PC-3 (cell line): Measurements from ENCODE around the gene NMUR1. TPM values are rescaled to one million over a fixed set of nuclear protein-coding genes. Genes with fewer than 3 reads are reported as not detected.

Experiments used
- ATAC-seq: fragments of 200-7000 bp; cut with Tn5 transposase; 2 replicates; pipeline ENCODE4 v1.9.1; 2020; ENCODE audit warnings: mild to moderate bottlenecking, moderate library complexity
- BruUV-seq: library from RNA; stranded (reverse); fragments of 400-500 nt; replicated peaks from 2 replicates; lab custom pipeline; 2021; lab: Mats Ljungman, UMichigan
- CTCF ChIA-PET: fragments of 300-600 bp; sonication (Branson Sonifier 250); formaldehyde crosslinking; loops from one replicate; lab custom pipeline; 2022; ENCODE audit warnings: antibody characterized with exemption; lab: Charles Lee
- POLR2A ChIA-PET: fragments of 300-600 bp; sonication (Branson Sonifier 250); formaldehyde crosslinking; loops from one replicate; lab custom pipeline; 2022; ENCODE audit warnings: antibody characterized with exemption; ENCODE audit not compliant: unreplicated experiment; lab: Charles Lee
- DNase-seq: peaks from one replicate; pipeline ENCODE4 v3.0.0-alpha.2; 2015
- H2AFZ ChIP-seq: fragments of 300-600 bp; sonication (generic); 2 replicates; pipeline ENCODE4 v1.6.0; 2016; ENCODE audit warnings: antibody characterized with exemption, low read length
- H3F3A ChIP-seq: fragments of 300-600 bp; sonication (generic); one replicate; pipeline ENCODE4 v1.6.0; 2017; ENCODE audit warnings: antibody characterized with exemption, low read length, control low read depth, mild to moderate bottlenecking; ENCODE audit not compliant: unreplicated experiment
- H3K27ac ChIP-seq: fragments of 300-600 bp; sonication (generic); 2 replicates; pipeline ENCODE4 v1.5.1; 2016; ENCODE audit warnings: mild to moderate bottlenecking, low read length
- H3K27me3 ChIP-seq: fragments of 300-600 bp; sonication (generic); 2 replicates; pipeline ENCODE4 v1.6.1; 2016; ENCODE audit warnings: low read length, mixed read lengths
- H3K36me3 ChIP-seq: fragments of 300-600 bp; sonication (generic); 2 replicates; pipeline ENCODE4 v1.6.1; 2016; ENCODE audit warnings: low read depth, mixed run types, low read length, mixed read lengths
- H3K4me1 ChIP-seq: fragments of 300-600 bp; sonication (generic); 2 replicates; pipeline ENCODE4 v1.5.1; 2016; ENCODE audit warnings: low read length; ENCODE audit not compliant: insufficient read depth
- H3K4me2 ChIP-seq: fragments of 300-600 bp; sonication (generic); 2 replicates; pipeline ENCODE4 v1.6.0; 2016; ENCODE audit warnings: low read length
- H3K4me3 ChIP-seq: fragments of 300-600 bp; sonication (generic); 2 replicates; pipeline ENCODE4 v1.5.1; 2016; ENCODE audit warnings: mild to moderate bottlenecking, low read length, mixed read lengths
- H3K79me2 ChIP-seq: fragments of 300-600 bp; sonication (generic); 2 replicates; pipeline ENCODE4 v1.6.1; 2017; ENCODE audit warnings: low read length, mixed read lengths
- H3K9ac ChIP-seq: fragments of 300-600 bp; sonication (generic); 2 replicates; pipeline ENCODE4 v1.6.0; 2016; ENCODE audit warnings: mild to moderate bottlenecking, low read length
- H3K9me2 ChIP-seq: fragments of 300-600 bp; sonication (generic); replicated peaks from 2 replicates; pipeline ENCODE4 v1.6.1; 2016; ENCODE audit warnings: mixed run types, low read length, mixed read lengths
- H3K9me3 ChIP-seq: fragments of 300-600 bp; sonication (generic); 2 replicates; pipeline ENCODE4 v1.6.1; 2016; ENCODE audit warnings: low read length, mixed read lengths
- H4K20me1 ChIP-seq: fragments of 300-600 bp; sonication (generic); 2 replicates; pipeline ENCODE4 v1.6.1; 2016; ENCODE audit warnings: low read length, mixed read lengths
- EZH2 ChIP-seq: fragments of 300-600 bp; sonication (generic); IDR thresholded peaks from one replicate; pipeline ENCODE4 v1.6.1; 2017; ENCODE audit warnings: antibody characterized with exemption, mild to moderate bottlenecking, low read length; ENCODE audit not compliant: unreplicated experiment
- EZH2phosphoT487 ChIP-seq: fragments of 300-600 bp; sonication (generic); IDR thresholded peaks from 2 replicates; pipeline ENCODE4 v1.6.1; 2018; ENCODE audit warnings: mild to moderate bottlenecking, antibody characterized with exemption, low read length, borderline replicate concordance
- intact Hi-C: fragments of 100-400 bp; cut with micrococcal nuclease; formaldehyde crosslinking; loops from 2 replicates; pipeline ENCODE4 v1.9.0; 2023
- total RNA-seq: library from RNA; depleted of rRNA; stranded (reverse); fragments of >200 nt; gene quantifications from 2 replicates; pipeline ENCODE4 v1.2.3, GENCODE V29; 2014
- TF ChIP-seq, protein P1 (sequence below): fragments of 300-600 bp; sonication (generic); conservative IDR thresholded peaks from 2 replicates; pipeline ENCODE4 v1.5.1; 2017; ENCODE audit warnings: antibody characterized with exemption, low read depth, mild to moderate bottlenecking, low read length

Gene NMUR1
- total RNA-seq, 1 experiment from 2014 or later = not detected

GRCh38 chr2:231497651-231498050 is 32.6 kb downstream of the NMUR1 start:
- DNase-seq (no peak), ATAC-seq (peak; percentile 40)
- no peak overlapping the region for H3K4me3 ChIP-seq
- no peaks in the 10 kb centered on the region for H4K20me1 ChIP-seq
- no peak overlapping the region for H2AFZ ChIP-seq
- H3K9ac ChIP-seq = no peak overlapping the region
- no peaks in the 10 kb centered on the region for H3K4me1 ChIP-seq
- no peaks in the 10 kb centered on the region for H3F3A ChIP-seq
- no peaks in the 10 kb centered on the region for H3K9me3 ChIP-seq
- BruUV-seq = no TSS peak
- H3K9me2 ChIP-seq = no peaks in the 10 kb centered on the region
- CTCF ChIA-PET = no interaction called here
- intact Hi-C loops = no loop called here
- H3K27me3 ChIP-seq = no peaks in the 10 kb centered on the region
- no peaks in the 10 kb centered on the region for H3K36me3 ChIP-seq
- no peak overlapping the region for H3K4me2 ChIP-seq
- TF ChIP-seq, protein P1, sequence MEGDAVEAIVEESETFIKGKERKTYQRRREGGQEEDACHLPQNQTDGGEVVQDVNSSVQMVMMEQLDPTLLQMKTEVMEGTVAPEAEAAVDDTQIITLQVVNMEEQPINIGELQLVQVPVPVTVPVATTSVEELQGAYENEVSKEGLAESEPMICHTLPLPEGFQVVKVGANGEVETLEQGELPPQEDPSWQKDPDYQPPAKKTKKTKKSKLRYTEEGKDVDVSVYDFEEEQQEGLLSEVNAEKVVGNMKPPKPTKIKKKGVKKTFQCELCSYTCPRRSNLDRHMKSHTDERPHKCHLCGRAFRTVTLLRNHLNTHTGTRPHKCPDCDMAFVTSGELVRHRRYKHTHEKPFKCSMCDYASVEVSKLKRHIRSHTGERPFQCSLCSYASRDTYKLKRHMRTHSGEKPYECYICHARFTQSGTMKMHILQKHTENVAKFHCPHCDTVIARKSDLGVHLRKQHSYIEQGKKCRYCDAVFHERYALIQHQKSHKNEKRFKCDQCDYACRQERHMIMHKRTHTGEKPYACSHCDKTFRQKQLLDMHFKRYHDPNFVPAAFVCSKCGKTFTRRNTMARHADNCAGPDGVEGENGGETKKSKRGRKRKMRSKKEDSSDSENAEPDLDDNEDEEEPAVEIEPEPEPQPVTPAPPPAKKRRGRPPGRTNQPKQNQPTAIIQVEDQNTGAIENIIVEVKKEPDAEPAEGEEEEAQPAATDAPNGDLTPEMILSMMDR = no peak
- TF ChIP-seq EZH2phosphoT487 (no peak), EZH2 (no peak)
- POLR2A ChIA-PET = no interaction called here
- H3K27ac ChIP-seq = no peak overlapping the region
- no peaks in the 10 kb centered on the region for H3K79me2 ChIP-seq

DNA sequence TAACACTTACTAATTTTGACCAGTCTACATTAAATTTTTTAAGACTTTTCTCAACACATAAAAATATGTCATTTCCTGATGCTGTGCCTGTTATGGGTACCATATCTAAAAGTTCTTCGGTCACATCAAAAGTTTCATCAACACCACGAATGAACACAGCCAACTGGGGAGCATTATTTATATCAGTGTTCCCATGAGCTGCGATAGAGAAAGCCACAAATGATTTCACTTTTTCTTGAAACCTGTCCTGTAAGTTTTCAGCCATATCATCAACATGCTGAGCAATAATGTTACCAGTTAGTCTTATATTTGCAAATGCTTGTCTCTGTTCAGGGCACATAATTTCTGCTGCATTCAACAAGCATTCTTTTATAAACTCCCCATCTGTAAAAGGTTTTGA is 35.6 kb downstream of the NMUR1 start:
- Histone ChIP-seq H3F3A (no peaks in the 10 kb centered on the region), H3K9me2 (no peaks in the 10 kb centered on the region), H3K9ac (no peak overlapping the region), H3K9me3 (no peaks in the 10 kb centered on the region), H4K20me1 (no peaks in the 10 kb centered on the region), H3K4me2 (no peak overlapping the region), H3K27ac (no peak overlapping the region), H3K36me3 (no peaks in the 10 kb centered on the region), H3K4me1 (no peaks in the 10 kb centered on the region), H3K27me3 (no peaks in the 10 kb centered on the region), H2AFZ (no peak overlapping the region), H3K79me2 (no peaks in the 10 kb centered on the region), H3K4me3 (no peak overlapping the region)
- intact Hi-C loops = no loop called here
- POLR2A ChIA-PET = no interaction called here
- no peak for TF ChIP-seq EZH2
- TF ChIP-seq, protein P1 = no peak
- ATAC-seq (no peak), DNase-seq (no peak)
- no TSS peak for BruUV-seq
- CTCF ChIA-PET = no interaction called here

DNA sequence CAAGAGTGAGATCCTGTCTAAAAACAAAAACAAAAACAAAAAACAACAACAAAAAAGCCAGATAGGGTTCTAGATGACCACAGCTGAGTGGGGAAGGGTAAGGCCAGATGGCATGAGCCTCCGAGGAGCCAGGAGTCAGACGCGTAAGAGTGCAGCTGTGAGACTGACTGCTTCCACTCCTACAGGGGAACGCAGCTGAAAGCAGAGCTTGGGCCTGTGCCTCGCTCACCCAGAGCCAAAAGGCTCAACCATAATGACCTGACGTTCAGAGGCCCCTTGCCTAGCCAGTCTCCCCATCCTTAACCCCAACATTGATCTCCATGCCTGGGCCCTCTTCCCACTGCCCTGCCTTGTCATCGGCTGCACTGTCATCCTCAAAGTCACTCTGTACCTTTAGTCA is 39.4 kb downstream of the NMUR1 start:
- ATAC-seq = no peak
- CTCF ChIA-PET = no interaction called here
- no TSS peak for BruUV-seq
- Histone ChIP-seq H3K27ac (no peak overlapping the region), H3K9me3 (no peaks in the 10 kb centered on the region), H3K4me2 (no peak overlapping the region), H3K79me2 (no peaks in the 10 kb centered on the region), H3K9ac (no peak overlapping the region), H3K36me3 (no peaks in the 10 kb centered on the region), H3K27me3 (no peaks in the 10 kb centered on the region), H3K9me2 (no peaks in the 10 kb centered on the region), H3K4me3 (no peak overlapping the region), H2AFZ (no peak overlapping the region), H3F3A (no peaks in the 10 kb centered on the region), H3K4me1 (no peaks in the 10 kb centered on the region), H4K20me1 (no peaks in the 10 kb centered on the region)
- intact Hi-C loops = no loop called here
- POLR2A ChIA-PET = no interaction called here
- DNase-seq = no peak
- TF ChIP-seq EZH2phosphoT487 (no peak), EZH2 (no peak)
- TF ChIP-seq, protein P1 = no peak
